Occipital lobe (tissue), 2 donors: ENCODE results near the gene NECTIN3. TPM values are rescaled to one million over a fixed set of nuclear protein-coding genes. Genes with fewer than 3 reads are reported as not detected.

Experiments
- DNase-seq: peaks from one replicate; lab custom pipeline; 2025; lab: John Stamatoyannopoulos, UW
- total RNA-seq: library from RNA; depleted of rRNA; stranded (reverse); fragments of >200 nt; gene quantifications from one replicate; pipeline ENCODE4 v1.2.3, GENCODE V29; 2014

The NECTIN3 gene, protein sequence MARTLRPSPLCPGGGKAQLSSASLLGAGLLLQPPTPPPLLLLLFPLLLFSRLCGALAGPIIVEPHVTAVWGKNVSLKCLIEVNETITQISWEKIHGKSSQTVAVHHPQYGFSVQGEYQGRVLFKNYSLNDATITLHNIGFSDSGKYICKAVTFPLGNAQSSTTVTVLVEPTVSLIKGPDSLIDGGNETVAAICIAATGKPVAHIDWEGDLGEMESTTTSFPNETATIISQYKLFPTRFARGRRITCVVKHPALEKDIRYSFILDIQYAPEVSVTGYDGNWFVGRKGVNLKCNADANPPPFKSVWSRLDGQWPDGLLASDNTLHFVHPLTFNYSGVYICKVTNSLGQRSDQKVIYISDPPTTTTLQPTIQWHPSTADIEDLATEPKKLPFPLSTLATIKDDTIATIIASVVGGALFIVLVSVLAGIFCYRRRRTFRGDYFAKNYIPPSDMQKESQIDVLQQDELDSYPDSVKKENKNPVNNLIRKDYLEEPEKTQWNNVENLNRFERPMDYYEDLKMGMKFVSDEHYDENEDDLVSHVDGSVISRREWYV
- total RNA-seq, result 159 TPM

DNA sequence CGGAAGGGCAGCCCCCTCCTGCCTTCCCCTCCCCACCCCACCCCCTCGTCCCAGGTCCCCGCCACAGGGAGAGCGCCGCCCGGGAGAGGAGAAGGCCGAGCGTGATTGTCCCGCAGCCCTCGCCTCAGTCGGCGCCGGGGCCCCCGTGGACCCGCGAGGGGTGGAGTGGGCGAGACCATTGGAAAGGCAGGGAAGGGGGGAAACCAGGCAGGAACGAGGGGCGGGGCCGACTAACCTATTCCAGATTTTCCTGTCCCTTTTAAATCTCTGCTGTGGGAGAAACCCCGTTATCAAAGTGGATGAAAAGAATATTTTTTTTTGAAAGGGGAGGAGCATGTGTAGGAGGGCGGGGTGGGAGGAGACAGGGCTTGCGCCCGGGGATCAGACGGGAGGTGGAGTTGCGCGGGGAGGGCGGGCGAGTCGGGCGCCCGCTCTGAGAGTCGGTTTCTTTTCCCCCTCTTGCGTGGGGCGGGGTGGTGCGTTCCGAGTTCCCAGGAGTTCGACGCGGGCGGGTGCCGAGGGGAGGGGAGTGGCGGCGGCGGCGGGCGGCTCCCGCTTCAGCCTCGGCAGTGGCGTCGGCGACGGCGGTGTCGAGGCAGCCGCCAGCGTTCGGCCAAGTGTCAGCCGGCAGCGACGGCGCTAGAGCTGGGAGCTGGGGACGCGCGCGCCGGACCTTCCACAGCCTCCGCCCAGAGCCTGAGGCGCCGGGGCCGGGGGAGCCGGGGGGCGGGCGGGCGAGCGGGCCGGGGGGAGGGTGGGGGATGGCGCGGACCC lies at the start of gene NECTIN3:
TSS of gene NECTIN3 (plus strand) at position 560 of the 774 bp plus-strand sequence. CDS start at position 762, 202 bp downstream.
- peak; percentile 95 for DNase-seq

- DNase-seq, result no peak
These were observed 43.7 kb upstream of the NECTIN3 start for GRCh38 chr3:111027868-111028267.

DNA sequence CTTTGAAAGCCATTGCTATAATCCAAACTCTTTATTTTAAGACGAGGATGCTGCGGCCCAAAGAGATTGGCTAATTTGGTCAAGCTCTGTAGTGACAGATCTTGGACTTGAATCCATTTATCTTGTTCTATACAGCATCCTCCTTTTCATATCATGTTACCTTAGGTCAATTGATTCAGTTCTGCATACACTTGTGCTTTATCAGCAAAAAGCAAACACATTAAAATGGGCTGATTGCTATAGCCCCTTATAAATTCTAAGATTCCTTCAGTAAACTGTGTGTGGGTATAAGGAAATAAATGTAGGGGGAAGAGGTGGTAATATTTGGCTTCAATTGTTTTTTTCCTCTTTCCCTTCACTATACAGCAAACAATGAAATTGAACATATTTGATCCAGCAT lies 40.1 kb upstream of the NECTIN3 start:
- DNase-seq, result no peak

DNA sequence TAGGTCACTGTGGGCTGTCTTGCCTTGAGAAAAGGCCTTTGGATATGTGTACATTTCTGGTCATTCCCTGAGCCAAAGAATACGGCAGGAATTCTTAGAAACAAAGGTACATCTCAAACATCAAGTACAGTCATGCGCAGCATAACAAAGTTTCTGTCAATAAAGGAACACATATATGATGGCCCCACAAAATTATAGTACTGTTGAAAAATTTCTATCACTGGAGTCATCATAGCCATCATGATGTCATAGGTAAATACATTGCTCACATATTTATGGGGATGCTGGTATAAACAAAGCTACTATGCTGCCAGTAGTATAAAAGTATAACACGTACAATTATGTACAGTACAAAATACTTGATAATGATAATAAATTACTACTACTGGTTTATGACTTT lies 38.9 kb upstream of the NECTIN3 start:
- DNase-seq, result no peak

DNA sequence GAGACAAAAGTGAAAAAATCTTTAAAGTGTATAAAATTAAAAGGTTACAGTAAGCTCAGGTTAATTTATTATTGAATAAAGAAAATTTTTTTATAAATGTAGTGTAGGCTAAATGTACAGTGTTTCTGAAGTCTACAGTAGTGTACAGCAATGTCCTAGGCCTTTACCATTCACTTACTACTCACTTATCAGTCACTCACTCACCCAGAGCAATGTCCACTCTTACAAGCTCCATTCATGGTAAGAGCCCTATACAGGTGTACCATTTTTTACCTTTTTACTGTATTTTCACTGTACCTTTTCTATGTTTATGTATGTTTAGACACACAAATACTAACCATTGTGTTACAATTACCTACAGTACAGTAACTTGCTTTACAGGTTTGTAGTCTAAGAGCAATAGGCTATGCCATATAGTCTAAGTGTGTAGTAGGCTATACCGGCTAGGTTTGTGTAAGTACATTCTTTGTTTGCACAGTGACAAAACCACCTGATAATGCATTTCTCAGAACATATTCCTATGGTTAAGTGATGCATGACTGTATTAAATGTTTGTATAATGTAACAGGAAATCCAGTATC lies 38.1 kb upstream of the NECTIN3 start:
- no peak for DNase-seq

GRCh38 chr3:111035316-111035715 lies 36.3 kb upstream of the NECTIN3 start:
- DNase-seq, result no peak

- no peak for DNase-seq
These were observed 35.7 kb upstream of the NECTIN3 start for GRCh38 chr3:111035902-111036301.

- no peak for DNase-seq
These were observed 30.7 kb upstream of the NECTIN3 start for GRCh38 chr3:111040959-111041358.

GRCh38 chr3:111045564-111045963 lies 26.1 kb upstream of the NECTIN3 start:
- no peak for DNase-seq

DNA sequence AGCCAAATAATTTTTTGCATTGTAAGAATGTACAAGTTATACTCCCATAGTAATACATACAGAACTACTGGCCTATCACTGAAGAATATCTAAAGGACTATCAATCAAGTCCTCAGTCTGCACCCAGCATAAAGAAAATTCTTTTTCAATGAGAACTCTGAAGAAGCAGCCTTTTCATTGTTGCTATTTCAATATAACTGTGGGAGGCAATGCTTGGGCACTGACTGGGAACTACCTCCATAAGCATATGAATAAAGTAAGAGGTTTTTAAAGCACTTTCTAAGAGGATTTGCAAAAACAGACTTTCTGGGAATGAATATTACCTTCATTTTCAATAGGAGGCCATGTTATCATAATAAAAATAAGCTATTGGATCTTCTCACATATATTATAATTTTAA lies 24.6 kb upstream of the NECTIN3 start:
- DNase-seq, result no peak

DNA sequence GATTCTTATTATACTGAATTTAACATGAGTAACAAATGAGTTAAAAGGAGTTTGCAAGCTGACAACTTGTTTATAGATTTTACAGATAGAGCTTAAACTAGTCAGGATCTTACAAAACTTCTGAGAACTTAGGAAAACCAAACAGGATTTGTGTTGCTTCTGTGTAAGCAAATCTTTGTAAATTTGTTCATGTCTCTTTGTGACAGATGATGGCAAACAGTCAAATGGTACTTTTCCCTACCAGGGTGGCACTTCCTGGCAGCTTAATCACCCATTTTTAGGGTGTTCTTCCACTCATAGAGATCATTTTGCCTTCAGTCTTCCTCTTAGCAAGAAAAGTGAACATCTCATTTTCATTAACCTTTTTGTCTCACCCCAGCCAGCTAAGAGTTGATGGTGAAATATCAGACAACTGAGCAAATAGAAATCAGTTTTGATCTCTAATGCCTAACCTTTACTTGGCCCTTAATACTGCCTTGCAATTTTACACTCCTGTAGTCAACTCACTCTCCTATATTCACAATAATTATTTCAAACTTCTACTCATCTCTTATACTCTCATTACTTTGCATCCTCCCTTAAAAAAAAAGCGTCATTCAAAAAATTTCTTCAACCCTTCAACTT lies 23.7 kb upstream of the NECTIN3 start:
- DNase-seq, result no peak

GRCh38 chr3:111051354-111051753 lies 20.3 kb upstream of the NECTIN3 start:
- no peak for DNase-seq

DNA sequence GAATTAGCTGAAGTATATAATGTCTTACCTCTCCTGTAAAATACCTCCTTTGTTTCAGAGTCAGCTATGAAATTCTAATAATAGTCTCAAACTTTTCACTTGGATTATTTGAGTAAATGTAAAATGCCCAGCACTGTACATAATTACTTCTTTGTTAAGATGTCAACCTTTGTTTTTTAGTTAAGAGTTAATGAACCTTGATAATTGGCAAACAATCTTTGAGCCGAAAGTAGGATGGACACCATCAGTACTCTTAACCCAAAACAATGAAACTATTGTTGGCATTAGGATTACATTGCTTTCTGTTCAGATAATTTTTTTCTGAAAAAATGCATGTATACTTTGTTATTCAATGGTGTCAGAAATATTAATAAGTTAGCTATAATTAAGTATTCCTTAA lies 3.0 kb upstream of the NECTIN3 start:
- no peak for DNase-seq

DNA sequence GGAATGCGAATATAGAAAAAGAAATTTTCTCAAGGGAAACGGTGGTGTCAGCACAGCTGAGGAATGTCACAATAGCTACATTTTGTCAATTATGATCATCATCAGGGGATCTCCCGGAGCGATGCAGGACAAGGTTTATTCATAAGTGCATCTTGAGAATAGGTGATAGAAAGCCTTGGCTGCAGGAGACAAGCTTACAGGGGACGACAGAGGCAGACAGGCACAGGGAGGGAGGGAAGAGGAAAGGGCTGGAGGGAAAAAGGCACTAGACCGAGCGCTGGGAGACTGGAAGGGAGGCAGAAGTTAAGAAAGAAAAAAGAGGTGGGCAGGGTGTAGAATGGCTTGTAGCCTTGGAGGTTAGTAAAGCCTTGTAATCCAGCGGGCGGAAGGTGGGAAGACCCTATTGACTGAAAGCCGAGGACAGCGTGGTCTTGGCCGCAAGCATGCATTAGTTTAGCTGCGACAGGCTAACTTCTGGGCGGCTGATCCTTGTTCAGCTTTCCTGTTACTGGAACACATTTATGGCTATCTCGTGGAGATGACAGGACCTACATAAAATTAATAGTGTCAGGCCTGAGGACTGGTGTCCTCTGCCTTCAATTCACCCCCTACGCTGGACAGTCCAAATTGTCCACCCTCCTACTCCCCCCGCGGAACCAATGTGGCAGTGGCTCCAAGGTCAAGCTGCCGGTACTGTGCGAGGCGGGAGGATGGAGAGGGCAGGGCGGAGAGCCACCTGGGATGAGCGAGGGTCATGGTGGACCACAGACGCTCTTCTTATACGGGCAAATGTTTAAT lies 1.4 kb upstream of the NECTIN3 start:
- peak; percentile 48 for DNase-seq

GRCh38 chr3:111070772-111071256 lies 802 bp upstream of the NECTIN3 start:
- DNase-seq, result no peak

DNA sequence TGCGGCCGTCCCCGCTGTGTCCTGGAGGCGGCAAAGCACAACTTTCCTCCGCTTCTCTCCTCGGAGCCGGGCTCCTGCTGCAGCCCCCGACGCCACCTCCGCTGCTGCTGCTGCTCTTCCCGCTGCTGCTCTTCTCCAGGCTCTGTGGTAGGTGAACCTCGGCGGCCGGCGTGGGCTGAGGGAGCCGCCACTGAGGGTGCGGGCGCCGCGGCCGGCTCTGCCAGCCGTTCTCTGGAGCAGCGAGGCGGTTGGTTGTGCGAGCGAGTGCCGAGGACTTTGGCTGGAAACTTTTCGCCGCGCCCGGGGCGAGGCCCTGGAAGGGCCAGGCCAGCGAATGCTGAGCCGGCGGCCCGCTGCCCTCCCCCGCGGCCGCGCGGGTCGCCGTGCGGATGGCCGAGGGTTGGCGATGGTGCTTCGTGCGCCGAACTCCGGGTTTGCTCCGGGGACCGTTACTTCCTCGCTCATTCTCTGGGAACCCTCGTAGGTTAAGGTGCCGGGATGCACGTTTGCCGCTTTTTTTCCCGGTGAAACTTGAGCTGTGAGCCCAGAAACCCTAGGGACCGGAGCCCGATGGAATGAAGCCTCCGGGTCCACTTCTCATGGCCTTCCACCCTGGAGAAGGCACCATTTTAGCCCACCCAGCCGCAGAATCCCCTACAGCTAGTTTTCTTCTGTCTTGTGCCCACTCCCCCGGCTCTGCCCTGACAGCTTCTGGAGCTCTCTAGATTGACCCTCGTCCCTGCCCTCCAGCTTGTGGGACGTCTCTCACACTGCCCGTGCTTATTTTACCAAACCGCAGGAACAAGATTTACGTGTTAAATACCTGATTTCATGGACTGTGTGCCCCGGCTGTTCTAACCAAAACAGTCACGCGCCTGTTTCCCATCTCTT lies 660 bp downstream of the NECTIN3 start:
- peak; percentile 39 for DNase-seq

DNA sequence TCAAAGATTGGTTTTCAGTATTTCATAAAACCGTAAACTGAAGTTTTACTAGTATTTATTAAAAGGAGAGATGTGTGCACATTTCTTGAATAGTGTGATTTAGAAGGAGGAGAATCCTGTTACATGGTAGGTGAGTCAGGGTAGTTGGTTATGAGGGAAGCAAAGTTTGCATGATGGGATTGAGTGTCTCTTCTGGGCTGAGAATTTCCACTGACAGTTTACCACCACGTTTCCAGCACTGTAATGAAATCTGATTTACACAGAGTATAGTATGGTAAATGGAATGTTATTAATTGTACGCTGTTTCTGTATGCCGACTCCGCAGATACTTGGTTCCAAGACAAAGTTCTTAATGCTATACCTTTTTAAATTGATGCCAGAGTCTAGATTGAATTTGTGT lies 1.6 kb downstream of the NECTIN3 start:
- no peak for DNase-seq

DNA sequence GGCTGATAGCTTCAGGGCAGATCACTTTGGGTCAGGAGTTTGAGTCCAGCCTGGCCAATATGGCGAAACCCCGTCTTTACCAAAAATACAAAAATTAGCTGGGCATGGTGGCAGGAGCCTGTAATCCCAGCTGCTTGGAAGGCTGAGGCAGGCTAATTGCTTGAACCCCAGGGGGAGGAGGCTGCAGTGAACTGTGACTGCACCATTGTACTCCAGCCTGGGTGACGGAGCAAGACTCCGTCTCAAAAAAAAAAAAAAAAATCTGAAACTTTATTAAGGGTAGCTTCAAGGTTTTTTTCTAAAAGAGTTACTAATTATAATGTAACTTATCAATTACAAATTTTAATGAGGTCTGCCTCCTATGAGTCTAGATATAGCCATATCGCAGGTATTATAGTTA lies 5.1 kb downstream of the NECTIN3 start:
- no peak for DNase-seq

DNA sequence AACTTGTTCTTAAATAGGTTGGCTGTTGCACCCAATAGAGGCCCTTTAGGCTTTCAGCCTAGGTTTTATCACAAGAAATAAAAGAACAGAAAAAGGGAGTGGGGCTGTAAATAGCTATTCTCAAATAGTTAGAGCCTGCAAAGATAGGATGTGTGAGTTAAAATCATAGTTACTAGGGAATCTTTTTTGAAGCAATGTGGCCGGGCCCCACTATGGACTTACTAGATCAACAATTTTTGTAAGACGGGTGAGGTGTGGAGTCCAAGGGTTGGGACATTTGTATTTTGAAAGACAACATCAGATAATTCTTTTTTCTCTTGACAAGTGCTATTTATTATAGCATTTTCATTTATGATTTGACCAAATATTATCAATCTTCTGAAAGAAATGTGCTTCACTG lies 5.8 kb downstream of the NECTIN3 start:
- DNase-seq, result no peak

GRCh38 chr3:111080413-111080812 lies 8.8 kb downstream of the NECTIN3 start:
- DNase-seq, result no peak
